SKM-1 (cell line): Measurements from ENCODE around the gene LMO7.

ENCODE experiments used
- DNase-seq: peaks from one replicate; lab custom pipeline; 2025; ENCODE audit not compliant: unreplicated experiment; lab: John Stamatoyannopoulos, UW

The LMO7 gene

GRCh38 chr13:75797239-75797638 is 161.1 kb downstream of the LMO7 start:
- no peak for DNase-seq

DNA sequence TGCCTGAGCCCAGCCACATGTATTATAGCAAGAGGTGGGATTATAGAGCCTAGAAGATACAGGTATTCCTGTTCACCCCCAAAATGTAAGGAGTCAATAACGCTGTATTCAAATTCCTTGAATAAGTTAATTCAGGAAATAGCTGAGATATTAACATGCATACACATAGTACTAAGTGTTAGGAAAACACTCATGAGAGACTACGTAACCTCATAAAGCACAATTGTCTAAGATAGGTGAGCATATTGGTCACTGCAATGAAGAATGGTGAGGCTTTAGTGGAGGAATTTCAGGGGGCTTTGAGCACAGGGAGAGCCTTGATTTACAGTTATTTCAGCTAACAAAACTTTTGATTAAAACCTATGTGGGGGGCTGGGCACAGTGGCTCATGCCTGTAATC is 161.6 kb downstream of the LMO7 start:
- DNase-seq: no peak

DNA sequence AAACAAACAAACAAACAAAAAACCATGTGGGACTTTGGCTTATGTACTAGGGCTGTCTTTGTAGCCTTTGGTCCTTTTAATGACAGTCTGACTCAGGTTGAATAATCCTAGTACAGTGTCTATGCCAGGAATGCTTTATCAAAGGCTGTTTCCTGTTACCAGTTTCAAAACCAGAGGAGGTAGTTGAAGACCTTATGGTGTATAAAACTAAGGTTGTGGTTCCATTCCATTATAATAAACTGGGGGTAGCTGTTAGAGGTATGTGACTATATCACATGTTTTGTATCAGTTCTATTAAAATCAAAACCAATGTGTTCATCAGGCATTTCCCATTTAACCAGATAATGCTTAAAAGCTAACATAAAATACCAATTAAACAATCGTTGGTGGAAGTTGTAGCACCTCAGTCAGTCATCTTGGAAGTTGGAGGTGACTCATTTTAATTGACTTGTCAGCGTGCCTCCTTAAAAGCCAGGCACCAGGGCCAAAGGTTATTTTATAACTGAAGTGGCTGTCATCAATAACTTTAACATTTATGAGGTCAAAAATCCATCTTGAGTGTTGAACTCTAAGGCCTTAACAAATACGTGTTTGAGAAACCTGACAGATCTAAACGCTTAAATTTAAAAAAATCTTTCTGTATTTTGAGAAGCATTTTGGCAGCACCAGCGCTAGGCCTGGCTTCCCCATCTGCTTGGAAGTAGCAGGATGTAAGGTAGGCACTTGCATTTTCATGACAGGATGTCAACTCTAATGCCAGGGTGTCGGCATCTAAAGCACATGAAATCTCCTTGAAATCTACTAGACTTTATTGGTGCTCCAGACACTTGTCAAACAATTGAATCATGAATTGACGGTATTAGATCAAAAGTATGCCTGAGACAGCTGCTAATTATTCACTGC is 162.5 kb downstream of the LMO7 start:
- no peak for DNase-seq

GRCh38 chr13:75800545-75800944 is 164.4 kb downstream of the LMO7 start:
- DNase-seq: no peak

- DNase-seq: no peak
These were observed 165.3 kb downstream of the LMO7 start for GRCh38 chr13:75801388-75801945.

DNA sequence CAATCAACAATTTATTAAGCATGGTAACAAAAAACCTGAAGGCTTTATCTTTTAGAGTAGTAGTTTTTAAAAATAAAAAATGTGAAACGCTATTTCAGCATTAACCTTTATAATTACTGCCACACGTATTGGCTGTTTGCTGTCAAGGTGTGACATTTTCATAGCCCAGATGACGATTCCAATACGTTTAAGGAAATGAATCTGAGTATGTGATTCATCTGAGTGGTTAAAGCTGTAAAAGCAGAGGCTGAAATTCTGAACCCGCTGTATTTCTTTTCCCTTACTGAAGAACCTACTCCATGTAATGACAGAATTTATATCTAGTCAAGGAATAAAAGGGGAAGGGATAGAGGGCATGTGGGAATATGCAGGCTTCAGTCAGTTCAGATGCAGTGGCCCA is 166.0 kb downstream of the LMO7 start:
- no peak for DNase-seq

DNA sequence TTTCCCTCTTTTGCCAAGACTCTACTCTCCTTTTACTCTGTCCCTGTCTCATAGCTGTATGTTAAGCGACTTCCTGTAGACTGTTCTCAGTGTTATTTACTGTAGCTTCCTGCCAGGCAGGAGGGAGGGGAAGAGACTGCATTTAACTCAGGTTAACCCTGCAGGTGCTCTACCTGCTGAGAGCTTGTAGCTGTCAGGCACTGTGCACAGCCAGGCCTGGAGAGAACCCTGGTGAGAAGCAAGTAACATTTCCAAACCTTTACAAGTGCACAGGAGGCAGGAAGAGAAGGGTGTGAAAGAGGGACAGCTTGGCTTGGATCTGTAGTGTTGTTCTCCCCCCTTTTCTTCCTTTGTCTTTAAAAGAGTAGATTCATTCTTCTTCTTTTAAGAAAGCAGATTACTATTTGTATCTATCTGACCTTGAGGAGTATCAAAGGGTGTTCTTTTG is 167.1 kb downstream of the LMO7 start:
- DNase-seq: no peak

DNA sequence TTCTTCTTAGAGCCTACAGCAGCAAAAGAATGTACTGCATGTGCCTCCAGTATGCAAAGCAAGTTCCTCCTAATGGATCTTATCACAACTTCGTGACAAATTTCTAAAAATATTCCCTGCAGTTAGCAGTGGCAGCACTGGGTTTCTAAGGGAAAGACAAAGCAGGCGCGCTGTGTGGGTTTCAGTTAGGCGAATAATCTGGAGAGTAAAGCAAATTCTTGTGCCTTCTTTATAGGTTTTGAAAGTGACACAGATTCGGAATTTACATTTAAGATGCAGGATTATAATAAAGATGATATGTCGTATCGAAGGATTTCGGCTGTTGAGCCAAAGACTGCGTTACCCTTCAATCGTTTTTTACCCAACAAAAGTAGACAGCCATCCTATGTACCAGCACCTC is 167.9 kb downstream of the LMO7 start:
- no peak for DNase-seq

GRCh38 chr13:75804605-75805004 is 168.5 kb downstream of the LMO7 start:
- no peak for DNase-seq

DNA sequence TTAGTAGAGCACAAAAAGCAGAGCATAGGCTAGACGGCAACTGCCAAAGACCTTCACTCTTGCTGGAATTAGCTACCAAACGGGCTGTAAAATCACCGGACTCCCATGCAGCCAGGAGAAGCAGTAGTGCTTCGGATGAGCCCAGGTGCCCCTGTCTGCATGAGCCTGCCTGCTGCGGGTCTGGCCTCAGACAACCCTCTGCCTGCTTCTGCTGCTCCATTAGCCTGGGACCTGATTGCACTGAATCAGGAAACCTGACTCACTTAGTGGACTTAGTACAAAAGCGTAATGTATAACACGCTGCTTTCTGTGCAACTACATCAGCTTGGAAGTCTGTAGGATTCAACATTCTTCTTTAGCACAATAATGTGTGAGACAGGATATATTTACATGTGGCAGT is 170.0 kb downstream of the LMO7 start:
- no peak for DNase-seq

DNA sequence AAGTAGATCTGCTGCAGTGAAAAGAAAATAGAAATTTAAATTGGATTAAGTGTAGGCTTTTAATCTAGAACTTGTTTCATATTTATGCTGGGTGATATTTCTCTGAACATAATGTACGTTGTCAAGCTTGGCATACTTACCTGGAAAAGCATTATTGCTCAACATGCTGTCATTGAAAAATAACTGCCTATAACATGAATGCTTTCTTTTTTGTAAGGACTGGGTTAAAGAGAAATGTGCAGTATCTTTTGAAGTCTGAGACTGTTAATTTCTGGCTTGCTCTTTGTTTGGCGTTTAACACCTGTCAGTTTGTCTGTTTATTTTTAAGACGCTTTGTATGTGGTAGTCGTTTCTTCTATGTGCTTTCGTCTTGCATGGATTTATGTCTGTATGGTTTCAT is 175.2 kb downstream of the LMO7 start:
- no peak for DNase-seq

DNA sequence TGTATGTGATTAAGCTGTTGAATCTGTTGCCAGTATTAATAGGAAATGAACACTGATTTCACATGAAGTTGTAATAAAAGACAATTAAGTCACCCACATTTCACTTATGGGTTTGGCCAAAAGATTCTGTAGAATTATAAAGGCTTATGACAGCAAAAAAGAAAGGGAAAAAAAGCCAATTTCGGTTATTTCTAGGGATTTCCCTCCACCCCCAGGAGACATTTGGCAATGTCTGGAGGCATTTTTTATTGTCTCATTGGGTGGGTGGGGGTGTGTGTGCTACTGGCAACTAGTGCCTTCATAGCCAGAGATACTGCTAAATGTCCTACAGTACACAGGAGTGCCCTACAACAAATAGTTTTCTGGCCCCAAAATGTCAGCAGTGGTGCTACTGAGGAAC is 175.7 kb downstream of the LMO7 start:
- no peak for DNase-seq

- DNase-seq: no peak
These were observed 176.6 kb downstream of the LMO7 start for GRCh38 chr13:75812751-75813181.

GRCh38 chr13:75813323-75813722 is 177.2 kb downstream of the LMO7 start:
- DNase-seq: no peak

DNA sequence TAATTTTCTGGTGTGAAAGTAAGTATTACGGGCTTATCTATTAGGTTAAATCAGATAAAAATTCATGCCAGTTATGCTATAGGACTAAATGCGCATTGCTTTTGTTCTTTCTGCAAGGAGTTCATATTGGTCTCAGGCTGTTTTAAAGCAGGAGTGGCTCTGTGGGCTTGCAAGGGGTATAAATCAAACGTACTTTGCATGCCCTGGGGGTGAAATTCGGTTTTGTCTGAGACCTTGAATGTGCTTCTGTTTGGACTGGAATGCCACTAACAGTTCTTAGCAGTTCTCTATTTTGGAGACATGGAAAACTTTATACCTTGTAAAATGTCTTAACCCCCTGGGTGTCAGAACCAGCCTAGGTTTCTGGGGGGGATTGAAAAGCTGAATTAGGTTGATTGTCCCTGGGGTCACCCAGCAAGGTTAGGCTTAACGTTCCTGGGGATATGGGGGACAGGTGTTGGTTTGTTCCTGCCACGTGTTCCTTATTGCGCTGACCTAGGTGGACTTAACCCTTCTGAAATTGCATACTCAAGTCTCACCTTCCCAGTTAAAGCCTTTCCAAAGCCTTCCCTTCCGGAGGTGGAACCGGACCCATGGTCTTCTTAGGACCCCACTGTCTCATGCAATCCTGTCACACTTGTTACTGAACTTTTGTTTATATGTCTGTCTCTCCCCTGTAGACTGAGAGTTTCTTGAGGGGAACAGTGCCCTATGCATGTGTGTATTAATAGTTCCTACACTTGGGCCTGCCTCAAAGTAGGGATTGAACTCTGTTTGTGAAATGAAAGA is 182.2 kb downstream of the LMO7 start:
- no peak for DNase-seq

DNA sequence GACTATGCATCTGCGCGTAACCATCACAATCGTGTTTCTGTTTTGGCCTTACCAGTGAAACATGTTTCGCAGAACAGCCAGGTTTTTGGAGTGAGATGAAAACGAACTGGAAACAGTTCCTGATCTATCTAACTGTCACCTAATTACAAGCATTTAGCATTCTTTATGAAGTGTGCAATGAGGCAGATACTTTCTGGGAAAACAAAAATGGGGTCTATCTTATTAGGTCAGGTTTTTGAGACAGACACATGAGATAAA is 182.8 kb downstream of the LMO7 start:
- DNase-seq: no peak

DNA sequence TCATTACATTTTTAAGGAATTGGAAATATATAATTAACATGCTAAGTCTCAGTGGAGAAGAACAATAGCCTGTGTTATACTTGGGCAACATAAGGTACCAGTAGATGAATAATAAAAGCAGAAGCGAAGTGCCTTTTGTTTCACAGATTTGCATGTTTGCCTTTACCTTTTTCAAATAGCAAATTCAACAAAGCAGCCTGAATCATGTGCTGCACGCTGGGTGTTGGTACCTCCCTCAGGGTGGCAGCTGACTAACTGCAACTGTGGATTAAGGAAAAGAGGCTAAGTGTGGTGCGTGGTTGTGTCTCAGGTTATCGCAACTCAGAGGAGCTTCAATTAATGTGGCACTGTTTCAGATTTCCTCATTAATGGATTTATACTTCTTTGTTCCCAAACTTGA is 189.0 kb downstream of the LMO7 start:
- no peak for DNase-seq

DNA sequence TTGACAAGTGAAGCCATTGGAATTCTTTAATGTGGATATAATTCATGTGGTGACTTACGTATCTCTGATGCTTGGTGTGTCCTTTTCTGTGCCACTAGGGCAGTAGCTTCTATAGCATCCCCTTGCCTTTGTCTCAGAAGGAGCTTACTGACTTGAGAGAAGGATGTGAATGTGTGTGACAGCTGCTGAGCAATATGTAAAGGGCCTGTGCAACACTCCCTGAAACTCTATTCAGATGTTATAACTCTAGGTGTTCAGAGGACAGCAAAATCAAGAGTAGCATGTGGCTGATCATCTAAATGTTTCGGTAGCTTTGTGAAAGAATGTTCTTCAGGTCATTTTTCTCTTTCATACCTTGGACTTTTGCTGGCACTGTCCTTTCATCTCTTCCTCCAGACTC is 189.5 kb downstream of the LMO7 start:
- no peak for DNase-seq

DNA sequence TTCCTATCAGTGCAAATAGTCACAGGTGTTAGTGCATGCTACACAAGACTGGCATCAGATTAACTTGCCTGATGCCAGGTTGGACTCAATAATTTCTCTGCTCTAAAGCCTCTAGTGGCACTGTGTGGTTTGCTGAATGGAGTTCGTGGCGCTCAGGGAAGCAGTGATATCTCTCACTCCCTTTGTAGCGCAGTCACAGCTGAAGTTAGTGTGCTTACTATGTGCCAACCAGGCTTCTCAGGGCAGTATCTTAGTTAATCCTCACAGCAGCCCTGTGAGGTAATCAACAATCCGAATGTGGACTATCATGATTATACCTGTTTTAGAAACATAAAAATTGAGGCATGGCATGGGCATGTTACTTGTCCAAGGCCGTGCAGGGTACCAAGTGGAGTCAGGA is 190.3 kb downstream of the LMO7 start:
- DNase-seq: no peak

DNA sequence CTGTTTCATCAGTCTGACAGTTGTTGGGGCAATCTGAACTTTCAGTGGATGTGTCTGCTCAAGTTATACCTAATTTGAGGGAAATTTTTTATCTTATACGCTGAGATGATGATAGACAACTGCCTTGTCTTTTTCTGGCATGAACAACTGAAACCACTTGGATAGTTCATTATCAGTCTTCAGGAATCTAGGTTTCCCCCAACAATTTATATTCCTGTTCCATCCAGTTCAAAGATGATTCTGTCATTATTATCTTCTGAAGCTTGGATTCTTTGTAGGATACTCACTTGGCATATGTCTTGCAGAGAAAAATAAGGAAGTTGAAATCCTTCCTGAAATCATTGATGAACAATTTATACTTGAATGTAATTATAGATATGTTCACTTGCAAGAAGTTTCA is 193.7 kb downstream of the LMO7 start:
- no peak for DNase-seq

- DNase-seq: no peak
These were observed 194.7 kb downstream of the LMO7 start for GRCh38 chr13:75830842-75831241.

GRCh38 chr13:75831389-75831788 is 195.3 kb downstream of the LMO7 start:
- DNase-seq: no peak
